ENCODE results near the gene TOGARAM2. TPM values are rescaled to one million over a fixed set of nuclear protein-coding genes. Genes with fewer than 3 reads are reported as not detected.

The TOGARAM2 gene
- total RNA-seq, 1 donor from 2014 or later, result not detected

DNA sequence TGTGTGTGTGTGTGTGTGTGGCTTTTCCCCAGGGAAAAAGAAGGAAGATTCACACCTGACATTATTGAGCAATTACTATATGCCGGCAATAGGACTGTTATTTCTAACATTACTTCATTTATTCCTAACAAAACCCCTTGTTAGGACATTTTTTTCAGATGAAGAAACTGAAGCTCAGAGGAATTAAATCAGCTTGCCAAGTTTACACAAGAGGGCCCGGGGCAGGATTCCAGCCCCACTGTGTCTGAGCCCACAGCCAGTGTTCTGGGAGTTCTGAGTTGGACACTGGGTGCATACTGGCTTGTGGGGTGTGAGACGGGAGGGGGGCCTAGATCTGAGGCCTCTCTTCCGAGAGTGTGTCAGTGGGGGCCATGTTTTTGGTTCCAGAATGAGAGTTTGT lies 9.9 kb downstream of the TOGARAM2 start:
- TF ChIP-seq, protein P1, sequence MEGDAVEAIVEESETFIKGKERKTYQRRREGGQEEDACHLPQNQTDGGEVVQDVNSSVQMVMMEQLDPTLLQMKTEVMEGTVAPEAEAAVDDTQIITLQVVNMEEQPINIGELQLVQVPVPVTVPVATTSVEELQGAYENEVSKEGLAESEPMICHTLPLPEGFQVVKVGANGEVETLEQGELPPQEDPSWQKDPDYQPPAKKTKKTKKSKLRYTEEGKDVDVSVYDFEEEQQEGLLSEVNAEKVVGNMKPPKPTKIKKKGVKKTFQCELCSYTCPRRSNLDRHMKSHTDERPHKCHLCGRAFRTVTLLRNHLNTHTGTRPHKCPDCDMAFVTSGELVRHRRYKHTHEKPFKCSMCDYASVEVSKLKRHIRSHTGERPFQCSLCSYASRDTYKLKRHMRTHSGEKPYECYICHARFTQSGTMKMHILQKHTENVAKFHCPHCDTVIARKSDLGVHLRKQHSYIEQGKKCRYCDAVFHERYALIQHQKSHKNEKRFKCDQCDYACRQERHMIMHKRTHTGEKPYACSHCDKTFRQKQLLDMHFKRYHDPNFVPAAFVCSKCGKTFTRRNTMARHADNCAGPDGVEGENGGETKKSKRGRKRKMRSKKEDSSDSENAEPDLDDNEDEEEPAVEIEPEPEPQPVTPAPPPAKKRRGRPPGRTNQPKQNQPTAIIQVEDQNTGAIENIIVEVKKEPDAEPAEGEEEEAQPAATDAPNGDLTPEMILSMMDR (conservative IDR thresholded peaks at IDR 0.05; ENCODE audit: low read depth, low read length), result no peak
- no peak for DNase-seq (ENCODE audit: low read depth)
- no peak overlapping the region for H3K4me3 ChIP-seq (ENCODE audit: low read depth, low read length)

DNA sequence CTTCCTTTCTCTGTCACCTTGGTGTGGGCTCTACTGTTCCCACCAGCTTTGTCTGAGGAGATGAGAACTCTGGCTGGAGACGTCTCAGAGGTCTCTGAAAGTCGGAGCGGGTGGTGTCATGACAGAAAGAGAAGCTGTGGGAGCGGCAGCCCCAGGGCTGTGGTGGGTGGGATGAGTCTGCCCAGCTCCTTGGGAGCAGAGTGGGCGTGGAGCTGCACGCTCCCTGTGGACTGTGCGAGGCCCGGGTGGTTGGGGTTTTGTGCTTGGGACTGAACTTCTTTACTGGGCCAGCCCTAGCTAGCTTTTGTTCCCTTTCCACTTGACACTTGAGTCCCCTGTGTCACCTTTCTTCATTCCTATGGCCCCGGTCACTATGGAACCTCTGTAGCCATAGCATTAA lies 10.4 kb downstream of the TOGARAM2 start:
- H3K4me3 ChIP-seq (ENCODE audit: low read depth, low read length), result no peak overlapping the region
- no peak for DNase-seq (ENCODE audit: low read depth)
- TF ChIP-seq, protein P1 (conservative IDR thresholded peaks at IDR 0.05; ENCODE audit: low read depth, low read length), result no peak

DNA sequence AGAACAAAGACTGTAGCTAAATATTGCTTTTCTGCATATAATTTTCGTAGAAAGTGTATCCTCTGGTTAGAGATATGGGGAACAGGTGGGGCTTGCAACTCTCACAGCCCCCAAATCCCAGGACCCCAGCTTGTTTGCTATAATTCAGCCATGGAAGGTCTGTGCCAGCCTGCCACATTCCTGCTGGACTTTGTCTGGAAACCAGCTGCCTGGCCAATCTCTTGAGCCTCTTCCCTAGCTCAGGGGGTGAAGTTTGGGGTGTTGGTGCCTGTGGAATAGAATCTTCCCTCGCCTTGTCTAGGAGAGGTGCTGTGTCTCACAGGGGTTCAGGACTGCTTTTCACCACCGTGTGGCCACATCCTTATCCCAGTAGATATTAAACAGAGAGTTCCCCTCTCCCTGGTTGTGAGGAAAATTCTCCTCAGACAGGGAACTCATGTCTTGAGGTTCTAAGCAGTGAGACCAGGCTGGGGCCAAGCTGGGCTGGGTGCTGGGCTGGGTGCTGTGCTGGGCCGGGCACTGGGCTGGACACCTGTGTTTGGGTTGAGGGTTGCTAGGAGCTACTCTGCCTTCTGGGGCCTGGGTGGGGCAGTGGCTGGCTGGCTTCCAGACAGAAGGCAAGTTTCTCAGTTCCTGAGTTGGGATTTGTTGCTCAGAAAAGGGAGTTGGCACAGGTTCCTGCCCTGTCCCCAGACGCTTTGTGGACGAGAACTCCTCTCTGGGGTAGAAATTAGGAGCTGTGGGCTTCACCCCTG lies 12.3 kb downstream of the TOGARAM2 start:
- DNase-seq (ENCODE audit: low read depth), result no peak
- H3K4me3 ChIP-seq (ENCODE audit: low read depth, low read length), result no peak overlapping the region
- TF ChIP-seq, protein P1 (conservative IDR thresholded peaks at IDR 0.05; ENCODE audit: low read depth, low read length), result no peak

DNA sequence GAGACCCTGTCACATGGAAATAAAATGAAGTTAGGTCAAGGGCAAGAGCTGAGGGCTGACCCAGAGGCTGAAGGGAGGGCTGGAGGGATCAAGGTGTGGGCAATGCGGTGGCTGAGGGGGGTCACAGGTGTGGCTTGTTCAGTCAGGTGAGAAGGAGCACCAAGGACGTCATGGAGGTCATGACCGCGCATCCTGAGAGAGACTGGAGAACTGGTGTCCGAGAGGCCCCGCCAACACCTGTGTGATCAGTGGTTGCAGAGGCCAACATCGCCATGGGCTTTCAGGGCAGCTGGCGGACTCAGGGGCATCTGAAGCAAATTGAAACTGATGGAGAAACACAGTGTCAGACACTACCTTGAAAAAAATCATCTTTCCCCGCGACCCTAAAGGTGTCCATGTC lies 13.0 kb downstream of the TOGARAM2 start:
- no peak overlapping the region for H3K4me3 ChIP-seq (ENCODE audit: low read depth, low read length)
- no peak for DNase-seq (ENCODE audit: low read depth)
- TF ChIP-seq, protein P1 (conservative IDR thresholded peaks at IDR 0.05; ENCODE audit: low read depth, low read length), result no peak

DNA sequence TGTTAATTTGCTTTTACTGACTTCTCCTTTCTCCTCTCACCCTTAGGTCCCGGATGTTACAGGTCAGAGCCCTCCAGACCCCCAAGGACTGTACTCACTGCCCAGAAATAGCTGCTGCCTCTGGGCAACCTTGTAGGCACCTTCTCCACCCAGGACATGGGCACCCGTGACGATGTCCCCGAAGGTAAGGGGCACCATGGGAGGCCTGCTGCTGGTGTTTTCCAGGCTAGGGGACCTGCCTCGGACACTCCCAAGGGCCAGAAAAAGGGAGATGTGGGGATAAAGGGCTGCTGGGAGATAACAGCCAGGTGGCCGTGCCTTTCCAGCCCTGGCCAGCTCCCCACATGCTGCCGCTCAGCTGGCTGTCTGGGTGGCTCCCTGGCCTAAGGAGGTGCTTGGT lies 13.6 kb downstream of the TOGARAM2 start:
- DNase-seq (ENCODE audit: low read depth), result no peak
- TF ChIP-seq, protein P1 (conservative IDR thresholded peaks at IDR 0.05; ENCODE audit: low read depth, low read length), result no peak
- no peak overlapping the region for H3K4me3 ChIP-seq (ENCODE audit: low read depth, low read length)

DNA sequence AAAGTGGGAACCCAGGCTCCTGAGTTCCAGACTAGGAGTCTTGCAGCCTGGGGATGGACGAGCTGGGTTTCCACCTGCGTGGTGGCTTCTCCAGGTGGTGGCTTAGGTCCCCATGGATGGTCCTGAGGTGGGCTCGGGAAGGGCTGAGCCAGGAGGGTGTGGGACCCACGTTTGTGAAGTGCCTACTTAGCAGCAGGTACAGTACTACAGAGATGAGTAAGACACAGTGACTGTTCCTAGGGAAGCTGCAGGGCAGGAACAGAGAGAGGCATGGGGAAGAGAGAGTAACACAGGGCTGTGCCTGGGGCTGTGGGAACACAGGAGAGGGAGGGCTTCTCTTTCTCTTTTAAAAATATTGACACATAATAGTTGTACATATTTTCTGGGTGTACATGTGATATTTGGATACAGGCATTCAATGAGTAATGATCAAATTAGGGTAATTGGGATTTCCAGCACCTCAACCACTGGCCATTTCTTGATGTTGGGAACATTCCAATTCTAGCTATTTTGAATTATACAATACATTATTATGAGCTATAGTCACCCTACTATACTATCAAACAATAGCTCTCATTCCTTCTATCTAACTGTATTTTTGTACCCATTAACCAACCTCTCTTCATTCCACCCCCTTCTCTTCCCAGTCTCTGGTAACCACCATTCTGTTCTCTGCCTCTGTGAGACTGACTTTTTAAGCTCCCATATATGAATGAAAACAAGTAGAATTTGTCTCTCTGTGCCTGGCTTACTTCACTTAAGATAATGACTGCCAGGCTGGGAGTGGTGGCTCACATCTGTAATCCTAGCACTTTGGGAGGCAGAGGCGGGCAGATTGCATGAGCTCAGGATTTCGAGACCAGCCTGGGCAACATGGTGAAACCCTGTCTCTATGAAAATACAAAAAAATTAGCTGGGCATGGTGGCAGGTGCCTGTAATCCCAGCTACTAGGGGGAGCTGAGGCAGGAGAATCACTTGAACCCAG lies 15.0 kb downstream of the TOGARAM2 start:
- DNase-seq (ENCODE audit: low read depth), result no peak
- no peak overlapping the region for H3K4me3 ChIP-seq (ENCODE audit: low read depth, low read length)
- TF ChIP-seq, protein P1 (conservative IDR thresholded peaks at IDR 0.05; ENCODE audit: low read depth, low read length), result no peak

Measured in epithelial cell of proximal tubule (primary cell).